ENCODE results near the gene SPACDR.

Gene SPACDR

DNA sequence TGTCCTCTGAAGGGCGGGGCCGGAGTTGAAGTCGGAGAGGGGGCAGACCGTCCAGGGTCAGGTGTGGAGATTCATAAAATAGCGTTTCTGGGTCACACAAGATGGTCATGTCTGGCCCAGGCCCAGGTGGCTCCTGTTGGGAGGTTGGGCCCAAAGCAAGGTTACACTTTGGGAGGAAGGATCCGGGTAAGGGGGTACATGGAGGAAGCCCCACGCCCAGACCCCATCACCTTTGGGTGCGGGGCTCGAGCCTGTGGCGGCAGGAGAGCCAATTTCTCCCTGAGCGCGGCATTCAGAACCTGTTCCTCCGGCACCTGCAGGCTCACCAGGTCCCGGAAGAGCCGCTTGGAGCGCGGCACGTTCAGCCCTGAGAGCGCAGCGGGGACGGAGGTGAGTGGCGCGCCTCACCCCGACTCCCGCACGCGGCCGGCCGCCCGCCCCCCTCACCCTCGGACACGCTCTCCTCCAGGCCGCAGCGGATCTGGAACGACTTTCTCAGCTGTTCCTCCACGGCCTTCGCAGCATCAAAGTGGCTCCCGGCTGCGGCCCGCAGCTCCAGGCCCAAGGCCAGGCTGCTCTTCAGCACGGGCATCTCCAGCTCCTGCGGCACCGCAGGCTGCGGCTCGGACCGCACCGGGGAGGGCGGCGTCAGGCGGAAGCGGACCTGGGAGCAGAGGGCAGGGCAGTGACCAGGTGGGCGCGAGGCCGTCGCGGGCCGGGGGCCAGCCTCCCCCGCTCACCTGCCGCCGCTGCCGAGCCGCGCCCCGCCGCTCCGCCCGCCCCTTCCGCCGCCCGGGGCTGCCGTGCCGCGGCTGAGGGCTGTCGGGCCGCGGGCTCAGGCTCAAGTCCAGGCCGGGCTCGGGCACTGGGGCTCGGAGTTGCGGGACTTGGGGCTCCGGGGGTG is 28.4 kb downstream of the SPACDR start:
- peak in 1 of 2 donors; percentile 29 for DNase-seq (ENCODE audit: low read depth in 2 of 2)

DNA sequence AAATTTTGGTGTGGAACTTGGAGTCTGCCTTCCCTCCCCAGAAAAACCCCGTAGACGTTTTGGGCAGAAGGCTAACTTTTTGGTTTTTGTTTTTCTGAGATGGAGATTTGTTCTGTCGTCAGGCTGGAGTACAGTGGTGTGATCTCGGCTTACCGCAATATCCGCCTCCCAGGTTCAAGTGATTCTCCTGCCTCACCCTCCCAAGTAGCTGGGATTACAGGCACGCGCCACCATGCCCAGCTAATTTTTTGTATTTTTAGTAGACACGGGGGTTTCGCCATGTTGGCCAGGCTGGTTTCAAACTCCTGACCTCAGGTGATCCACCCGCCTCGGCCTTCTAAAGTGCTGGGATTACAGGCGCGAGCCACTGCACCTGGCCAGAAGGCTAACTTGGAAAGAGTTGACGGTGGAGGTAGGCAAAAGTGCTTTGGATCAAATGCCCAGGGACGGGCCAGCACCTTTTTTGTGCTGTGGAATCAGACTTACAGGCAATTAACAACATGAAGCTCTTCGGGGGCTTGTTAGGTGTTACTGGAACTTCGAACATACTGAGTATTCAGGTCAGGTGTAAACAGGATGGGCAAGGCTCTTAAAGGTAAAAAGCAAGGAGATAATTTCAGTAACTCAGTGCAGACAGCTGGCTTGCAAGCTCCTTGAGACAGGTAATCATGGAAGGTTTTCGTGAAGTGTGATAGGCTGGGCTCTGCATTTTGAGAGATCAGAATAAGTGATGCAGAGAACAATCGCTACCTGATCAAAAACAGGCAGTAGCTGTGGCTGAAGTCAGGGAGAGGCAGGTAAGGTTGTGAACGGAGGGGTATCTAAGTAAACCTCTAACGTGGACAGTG is 29.5 kb downstream of the SPACDR start:
- DNase-seq (ENCODE audit: low read depth in 2 of 2), result no peak

- DNase-seq (ENCODE audit: low read depth in 2 of 2), result no peak
Measured at GRCh38 chr7:100433592-100434296, 30.3 kb downstream of the SPACDR start.

DNA sequence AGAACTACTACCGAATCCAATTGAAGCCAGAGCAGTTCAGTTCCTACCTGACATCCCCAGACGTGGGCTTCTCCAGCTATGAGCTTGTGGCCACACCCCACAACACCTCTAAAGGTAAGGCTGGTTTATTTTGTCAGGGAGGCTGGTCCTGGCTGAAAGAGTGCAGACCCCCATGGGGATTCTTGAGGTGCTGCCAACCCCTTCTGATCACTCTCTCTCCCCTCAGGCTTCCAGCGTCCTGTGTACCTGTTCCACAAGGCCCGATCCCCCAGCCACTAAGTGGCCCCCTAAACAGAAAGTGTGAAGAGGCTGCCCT is 30.8 kb downstream of the SPACDR start:
- no peak for DNase-seq (ENCODE audit: low read depth in 2 of 2)

DNA sequence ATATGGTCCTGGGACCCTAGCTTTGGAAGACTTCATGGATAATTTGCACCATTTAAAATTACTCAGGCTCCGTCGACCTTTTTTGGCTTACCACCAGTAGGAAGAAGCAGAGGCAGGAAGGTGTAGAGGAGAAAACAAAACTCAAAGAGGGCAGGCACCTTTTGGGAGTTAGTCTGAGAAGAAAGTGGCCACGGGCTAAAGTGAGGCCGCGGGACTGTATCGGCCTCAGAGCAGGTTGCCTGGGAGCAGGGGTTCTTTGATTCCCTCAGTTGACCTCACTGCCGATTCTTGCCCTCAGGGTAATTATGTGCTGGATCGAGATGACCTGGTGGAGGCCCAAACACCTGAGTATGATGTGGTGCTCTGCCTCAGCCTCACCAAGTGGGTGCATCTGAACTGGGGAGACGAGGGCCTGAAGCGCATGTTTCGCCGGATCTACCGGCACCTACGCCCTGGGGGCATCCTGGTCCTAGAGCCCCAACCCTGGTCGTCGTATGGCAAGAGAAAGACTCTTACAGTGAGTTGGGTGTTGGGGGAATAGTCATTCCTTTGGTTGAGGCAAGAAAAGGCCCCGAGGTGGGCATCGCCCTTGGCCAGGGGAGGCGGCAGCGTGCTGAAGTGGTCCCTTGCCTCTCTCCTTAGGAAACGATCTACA is 31.3 kb downstream of the SPACDR start:
- no peak for DNase-seq (ENCODE audit: low read depth in 2 of 2)

DNA sequence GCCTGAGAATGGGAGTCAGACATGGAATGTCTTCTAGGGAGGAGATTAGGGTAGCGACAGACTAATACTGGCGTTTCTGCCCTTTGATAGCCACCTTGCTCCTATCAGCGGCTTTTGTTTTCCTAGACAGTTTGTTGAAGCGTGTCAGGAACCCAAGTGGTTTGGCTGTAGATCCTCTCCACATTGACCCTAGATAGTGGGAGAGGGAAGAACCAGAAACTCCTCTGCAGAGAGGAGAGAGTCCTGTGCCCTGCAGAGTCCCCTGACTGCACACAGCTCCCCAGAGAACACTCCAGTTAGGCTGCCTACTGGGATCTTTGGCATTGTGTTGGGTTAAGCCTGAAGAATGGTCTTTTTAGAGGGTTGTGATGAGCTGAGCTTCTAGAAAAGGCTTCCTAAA is 32.0 kb downstream of the SPACDR start:
- no peak for DNase-seq (ENCODE audit: low read depth in 2 of 2)

- no peak for DNase-seq (ENCODE audit: low read depth in 2 of 2)
Measured at GRCh38 chr7:100431286-100431735, 32.7 kb downstream of the SPACDR start.

DNA sequence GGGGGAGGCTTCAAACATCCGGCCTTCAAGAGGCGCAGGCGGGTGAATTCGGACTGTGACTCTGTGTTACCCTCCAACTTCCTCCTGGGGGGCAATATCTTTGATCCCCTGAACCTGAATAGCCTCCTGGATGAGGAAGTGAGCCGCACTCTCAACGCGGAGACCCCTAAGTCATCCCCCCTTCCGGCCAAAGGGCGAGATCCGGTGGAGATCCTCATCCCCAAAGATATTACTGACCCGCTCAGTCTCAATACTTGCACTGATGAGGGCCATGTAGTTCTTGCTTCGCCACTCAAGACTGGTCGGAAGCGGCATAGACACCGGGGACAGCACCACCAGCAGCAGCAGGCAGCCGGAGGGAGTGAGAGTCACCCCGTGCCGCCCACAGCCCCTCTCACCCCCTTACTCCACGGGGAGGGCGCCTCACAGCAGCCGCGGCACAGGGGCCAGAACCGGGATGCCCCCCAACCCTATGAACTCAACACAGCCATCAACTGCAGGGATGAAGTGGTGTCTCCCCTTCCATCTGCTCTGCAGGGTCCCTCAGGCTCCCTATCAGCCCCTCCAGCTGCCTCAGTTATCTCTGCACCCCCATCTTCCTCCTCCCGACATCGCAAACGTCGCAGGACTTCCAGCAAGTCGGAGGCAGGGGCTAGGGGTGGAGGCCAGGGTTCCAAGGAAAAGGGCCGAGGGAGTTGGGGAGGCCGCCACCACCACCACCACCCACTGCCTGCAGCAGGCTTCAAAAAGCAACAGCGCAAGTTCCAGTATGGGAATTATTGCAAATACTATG is 33.4 kb downstream of the SPACDR start:
- no peak for DNase-seq (ENCODE audit: low read depth in 2 of 2)

DNA sequence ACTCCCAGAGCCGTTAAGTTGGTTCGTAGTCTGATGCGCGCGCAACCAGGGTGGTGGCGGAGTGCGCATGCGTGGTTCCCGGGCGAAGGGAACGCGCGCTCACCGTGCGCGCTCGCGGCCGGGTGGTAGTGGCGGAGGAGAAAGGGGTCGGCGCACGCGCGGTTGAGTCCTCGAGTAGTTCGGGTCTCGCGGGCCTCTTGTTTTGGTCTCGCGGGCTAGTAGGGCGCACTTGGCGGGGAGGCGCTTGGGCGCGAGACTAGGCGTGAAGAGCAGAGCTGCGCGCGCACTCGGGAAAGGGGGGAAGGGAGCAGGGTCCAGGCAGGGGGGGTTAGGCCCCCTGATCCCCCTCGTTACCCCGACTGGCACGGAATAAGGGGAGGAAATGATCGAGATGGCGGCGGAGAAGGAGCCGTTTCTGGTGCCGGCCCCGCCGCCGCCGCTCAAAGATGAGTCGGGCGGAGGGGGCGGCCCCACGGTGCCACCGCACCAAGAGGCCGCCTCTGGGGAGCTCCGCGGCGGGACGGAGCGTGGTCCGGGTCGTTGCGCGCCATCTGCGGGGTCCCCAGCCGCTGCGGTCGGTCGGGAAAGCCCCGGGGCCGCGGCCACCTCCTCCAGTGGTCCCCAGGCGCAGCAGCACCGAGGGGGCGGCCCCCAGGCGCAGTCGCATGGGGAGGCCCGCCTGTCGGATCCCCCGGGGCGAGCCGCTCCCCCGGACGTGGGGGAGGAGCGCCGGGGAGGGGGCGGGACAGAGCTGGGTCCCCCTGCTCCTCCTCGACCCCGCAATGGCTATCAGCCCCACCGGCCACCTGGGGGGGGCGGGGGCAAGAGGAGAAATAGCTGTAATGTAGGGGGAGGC is 34.2 kb downstream of the SPACDR start, which contains the start of gene MEPCE:
TSS of gene MEPCE (plus strand) at position 195 of the 856 bp plus-strand sequence. CDS start at position 383, 188 bp downstream.
- DNase-seq (ENCODE audit: low read depth in 2 of 2), result peak; percentile 96

DNA sequence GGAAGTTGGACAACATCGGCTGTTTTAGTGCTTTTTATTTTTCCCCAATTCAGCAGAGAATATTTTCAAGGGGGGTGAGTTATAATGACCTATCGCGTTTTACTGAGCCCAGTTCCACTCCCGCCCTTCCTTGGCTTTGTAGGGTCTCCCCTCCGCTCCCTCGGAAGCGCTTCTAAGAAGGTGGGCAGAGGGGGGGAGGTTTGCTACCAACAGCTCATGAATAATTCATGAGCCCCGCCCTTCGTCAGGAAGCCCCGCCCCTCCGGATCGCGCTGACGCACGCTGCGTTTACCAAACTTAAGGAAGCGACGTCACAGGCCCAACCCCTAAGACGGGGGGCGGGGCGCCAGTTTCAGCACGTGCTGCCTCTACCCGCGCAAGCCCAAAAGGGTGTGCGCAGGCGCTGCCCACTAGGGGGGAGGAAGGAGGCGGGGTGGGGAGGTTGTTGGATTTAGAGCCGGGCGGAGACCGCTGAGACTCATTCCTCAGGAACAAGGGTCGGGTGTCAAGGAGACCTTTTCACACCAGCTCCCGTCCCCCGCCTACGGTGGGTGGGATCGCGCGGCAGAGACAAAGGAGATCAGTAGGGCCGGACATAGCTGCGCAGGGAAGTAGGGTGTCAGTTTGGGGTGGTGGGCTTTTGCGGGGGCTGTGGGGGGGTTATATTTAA is 35.0 kb downstream of the SPACDR start:
- DNase-seq (ENCODE audit: low read depth in 2 of 2), result peak; percentile 100

GRCh38 chr7:100428199-100428966 is 35.7 kb downstream of the SPACDR start, which contains the start of gene ZCWPW1:
Gene ZCWPW1 (minus strand): TSS chr7:100428703. CDS start chr7:100420649, 8,054 bp downstream.
- DNase-seq (ENCODE audit: low read depth in 2 of 2), result peak; percentile 95 to 96

DNA sequence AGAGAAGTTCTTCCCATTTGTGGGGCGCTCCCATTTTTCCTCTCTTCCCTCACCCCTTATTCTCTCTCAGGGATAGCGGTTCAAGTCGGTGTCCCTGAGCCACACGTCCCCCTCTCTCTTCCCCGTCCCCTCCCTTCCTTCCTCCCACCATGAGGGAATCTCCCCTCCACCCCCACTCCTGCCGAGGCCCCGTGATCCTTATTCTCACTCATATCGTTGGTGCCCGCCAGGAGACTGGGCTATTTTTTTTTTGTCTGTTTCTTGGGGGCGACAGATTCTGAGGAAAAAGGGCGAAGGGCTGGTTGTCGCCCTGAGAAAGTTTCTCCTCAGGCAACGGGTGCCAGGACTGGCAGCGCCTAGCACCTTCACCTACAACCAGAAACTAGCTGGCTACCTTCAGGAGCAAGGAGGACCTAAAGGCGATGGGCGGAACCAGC is 36.3 kb downstream of the SPACDR start:
- no peak for DNase-seq (ENCODE audit: low read depth in 2 of 2)

DNA sequence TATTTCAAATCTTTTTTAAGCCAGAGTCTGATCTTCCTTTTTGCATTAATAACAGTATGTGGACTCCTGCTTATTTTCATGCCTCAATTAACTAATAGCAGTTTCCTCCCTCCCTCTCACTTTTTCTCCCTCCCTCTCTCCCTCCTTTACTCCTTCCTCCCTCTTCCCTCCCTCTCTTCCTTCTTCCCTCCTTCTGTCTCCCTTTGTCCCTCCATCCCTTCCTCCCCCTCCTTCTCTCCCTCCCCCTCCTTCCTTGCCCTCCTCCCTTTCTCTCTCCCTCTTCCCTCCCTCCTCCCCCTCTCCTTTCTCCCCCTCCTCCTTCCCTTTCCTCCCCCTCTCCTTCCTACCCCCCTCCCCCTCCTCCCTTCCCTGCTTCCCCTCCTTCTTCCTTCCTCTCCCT is 37.5 kb downstream of the SPACDR start:
- DNase-seq (ENCODE audit: low read depth in 2 of 2), result no peak

GRCh38 chr7:100425347-100425746 is 38.7 kb downstream of the SPACDR start:
- no peak for DNase-seq (ENCODE audit: low read depth in 2 of 2)

DNA sequence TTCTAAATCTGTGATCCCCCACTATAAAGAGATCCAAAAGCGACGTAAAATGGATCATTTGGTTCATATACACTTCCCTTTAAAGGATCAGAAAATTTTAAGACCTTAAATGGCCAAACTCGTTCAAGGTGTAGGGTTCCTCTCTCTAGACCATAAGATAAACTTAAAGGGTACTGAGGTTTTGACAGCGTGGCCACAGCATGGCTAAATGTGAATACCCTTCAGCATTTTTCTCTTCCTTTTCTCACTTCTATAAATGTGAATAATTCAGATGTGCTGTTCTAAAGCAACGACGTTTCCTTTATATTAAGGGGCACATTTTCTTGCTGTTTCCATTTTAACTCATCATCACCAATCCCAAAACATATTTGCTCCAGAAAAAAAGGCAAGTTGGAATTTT is 40.7 kb downstream of the SPACDR start:
- DNase-seq (ENCODE audit: low read depth in 2 of 2), result no peak

DNA sequence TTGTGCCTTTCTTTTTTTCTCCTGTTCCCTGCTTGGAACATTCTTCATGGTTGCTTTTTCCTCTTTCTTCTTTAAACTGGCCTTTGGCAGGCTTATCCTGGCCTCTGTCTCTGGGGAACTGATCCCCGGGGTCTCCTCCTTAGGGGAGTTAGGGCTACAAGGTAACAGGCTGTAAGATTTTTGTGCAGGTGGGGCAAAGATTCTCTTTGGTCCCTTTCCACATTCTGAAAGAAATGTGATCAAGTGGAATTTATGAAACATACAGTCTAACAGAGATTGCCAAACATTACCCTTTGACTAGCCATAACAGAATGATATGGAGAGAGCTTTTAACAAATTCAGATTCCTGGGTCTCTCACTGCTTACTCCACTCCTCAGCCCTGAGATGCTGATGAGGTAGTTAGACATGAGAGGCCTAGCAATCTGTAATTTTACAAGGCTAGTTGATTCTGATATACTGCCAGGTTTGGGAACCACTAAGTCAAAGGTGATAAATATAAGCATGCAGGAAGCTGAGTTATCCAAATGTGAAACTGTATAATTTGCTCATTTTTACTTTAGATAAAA is 44.3 kb downstream of the SPACDR start:
- no peak for DNase-seq (ENCODE audit: low read depth in 2 of 2)

DNA sequence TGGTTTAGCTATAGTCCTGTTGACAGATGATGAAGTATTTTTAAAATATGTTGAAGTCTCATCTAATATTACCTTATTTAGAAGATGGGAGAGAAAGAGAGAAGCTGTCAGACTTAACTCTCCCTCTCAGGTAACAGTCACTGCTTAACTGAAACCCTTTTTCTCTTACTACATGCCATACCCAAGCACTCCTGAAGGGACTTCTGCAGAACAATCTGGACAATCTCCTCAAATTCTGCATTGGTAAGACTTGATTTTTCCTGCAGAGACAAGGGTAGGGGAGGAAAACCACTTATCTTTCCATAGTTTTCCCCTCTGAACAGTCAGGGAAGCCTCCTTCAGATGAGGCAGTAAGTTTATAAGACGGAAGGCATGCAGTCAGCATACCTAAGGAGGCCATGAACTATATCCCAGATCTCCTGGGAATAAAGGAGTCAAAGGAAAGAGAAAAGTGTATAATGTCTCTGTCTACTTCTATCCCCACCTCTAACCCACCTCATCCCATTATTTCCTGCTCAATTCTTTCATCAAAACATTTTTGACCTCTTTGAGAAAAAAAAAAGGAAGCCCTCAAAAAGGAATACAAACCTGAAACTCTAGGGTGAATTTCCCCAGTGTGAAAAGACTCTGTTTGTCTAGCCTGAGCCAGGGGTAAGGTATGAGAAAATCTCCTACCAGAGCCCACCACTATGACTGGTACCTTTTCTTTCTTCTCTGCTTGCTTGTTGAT is 45.0 kb downstream of the SPACDR start:
- DNase-seq (ENCODE audit: low read depth in 2 of 2), result no peak

All from stimulated activated CD8-positive, alpha-beta memory T cell treated with anti-CD3 and anti-CD28 coated beads, Interleukin-2, amount 100 ng/mL, for 48 hours (primary cell).